GM19193 (cell line): Measurements from ENCODE around the gene SNRNP70.

Experiments
- POLR2A ChIP-seq: IDR thresholded peaks from 4 replicates; pipeline ENCODE4 v1.6.1; 2011; ENCODE audit not compliant: insufficient read depth, insufficient read length; ENCODE audit errors: extremely low read depth

SNRNP70 gene

GRCh38 chr19:49092686-49093085 lies 7.4 kb downstream of the SNRNP70 start:
- no peak for TF ChIP-seq POLR2A

GRCh38 chr19:49094505-49095482 lies 9.5 kb downstream of the SNRNP70 start:
- no peak for TF ChIP-seq POLR2A

- no peak for TF ChIP-seq POLR2A
These were observed 12.4 kb downstream of the SNRNP70 start for GRCh38 chr19:49097453-49098288.

- TF ChIP-seq POLR2A = no peak
These were observed 13.5 kb downstream of the SNRNP70 start for GRCh38 chr19:49098795-49099194.

DNA sequence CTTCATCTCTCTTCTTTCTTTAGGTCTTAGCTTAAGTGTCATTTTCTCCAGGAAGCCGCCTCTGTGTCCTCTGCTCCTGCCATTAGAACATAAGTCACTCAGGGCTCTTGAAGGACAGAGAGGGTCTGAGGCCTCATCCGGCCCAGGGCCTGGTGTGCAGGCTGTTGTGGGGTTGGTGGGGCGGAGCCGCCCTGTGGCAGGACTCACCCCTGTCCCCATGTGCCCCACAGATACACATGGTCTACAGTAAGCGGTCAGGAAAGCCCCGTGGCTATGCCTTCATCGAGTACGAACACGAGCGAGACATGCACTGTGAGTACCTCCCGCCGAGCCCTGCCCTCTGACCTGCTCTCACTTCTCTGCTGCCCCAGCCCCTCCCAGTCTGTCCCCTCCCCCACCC lies 15.9 kb downstream of the SNRNP70 start:
- no peak for TF ChIP-seq POLR2A

- no peak for TF ChIP-seq POLR2A
These were observed 17.1 kb downstream of the SNRNP70 start for GRCh38 chr19:49102303-49102702.

GRCh38 chr19:49103331-49104085 lies 18.3 kb downstream of the SNRNP70 start:
- TF ChIP-seq POLR2A = no peak

- no peak for TF ChIP-seq POLR2A
These were observed 19.1 kb downstream of the SNRNP70 start for GRCh38 chr19:49104229-49104864.

DNA sequence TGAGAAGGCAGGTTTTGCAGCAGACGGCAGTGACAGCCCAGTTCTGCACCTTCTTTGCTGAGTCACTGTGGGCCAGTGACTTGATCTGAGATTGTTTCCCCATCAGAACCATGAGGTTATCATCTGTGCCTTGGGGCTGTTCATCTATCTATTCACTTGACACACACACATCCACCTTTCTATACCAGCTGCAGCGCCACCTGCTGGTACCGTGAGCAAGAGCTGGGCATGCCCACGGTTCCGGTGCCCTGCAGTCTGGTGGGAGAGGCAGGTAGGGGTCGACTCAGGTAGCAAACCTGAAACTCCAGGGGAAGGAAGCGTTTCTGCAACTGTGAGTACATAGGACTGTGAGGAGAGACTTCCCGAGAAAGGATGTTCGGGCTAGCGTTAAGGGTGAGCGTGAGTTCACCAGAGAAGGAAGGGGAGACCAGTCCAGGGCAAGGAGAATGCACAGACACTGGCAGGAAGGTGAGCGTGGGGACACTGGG lies 21.4 kb downstream of the SNRNP70 start:
- TF ChIP-seq POLR2A = no peak

DNA sequence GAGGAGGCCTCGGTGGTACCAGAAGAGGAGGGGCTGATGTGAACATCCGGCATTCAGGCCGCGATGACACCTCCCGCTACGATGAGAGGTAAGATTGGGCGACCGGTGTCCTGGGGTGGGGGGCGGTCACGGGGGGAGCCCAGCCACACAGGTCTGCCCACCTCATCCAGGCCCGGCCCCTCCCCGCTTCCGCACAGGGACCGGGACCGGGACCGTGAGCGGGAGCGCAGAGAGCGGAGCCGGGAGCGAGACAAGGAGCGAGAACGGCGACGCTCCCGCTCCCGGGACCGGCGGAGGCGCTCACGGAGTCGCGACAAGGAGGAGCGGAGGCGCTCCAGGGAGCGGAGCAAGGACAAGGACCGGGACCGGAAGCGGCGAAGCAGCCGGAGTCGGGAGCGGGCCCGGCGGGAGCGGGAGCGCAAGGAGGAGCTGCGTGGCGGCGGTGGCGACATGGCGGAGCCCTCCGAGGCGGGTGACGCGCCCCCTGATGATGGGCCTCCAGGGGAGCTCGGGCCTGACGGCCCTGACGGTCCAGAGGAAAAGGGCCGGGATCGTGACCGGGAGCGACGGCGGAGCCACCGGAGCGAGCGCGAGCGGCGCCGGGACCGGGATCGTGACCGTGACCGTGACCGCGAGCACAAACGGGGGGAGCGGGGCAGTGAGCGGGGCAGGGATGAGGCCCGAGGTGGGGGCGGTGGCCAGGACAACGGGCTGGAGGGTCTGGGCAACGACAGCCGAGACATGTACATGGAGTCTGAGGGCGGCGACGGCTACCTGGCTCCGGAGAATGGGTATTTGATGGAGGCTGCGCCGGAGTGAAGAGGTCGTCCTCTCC lies 22.6 kb downstream of the SNRNP70 start:
- no peak for TF ChIP-seq POLR2A

DNA sequence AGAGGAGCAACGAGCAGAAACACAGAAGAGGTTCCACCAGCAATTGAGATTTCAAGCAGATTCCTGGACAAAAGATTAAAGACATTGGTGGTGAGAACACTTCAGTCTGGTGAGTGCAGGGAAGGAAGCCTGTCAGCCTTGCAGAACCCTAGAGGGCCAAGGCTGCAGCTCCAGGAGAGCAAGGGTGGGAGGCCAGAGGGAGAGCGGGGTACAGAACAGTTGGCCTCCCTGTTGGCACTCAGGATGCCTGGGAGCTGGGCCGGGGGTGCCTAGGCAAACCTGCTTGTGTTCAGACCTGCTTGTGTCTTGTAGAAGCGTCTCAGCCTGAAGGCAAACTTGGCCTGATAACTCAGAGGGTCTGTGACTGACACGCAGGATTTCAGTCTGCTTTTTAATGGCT lies 23.8 kb downstream of the SNRNP70 start:
- peak; percentile 5 for TF ChIP-seq POLR2A

- peak; percentile 6 for TF ChIP-seq POLR2A
These were observed 24.4 kb downstream of the SNRNP70 start for GRCh38 chr19:49109569-49110233.

- TF ChIP-seq POLR2A = no peak
These were observed 25.3 kb downstream of the SNRNP70 start for GRCh38 chr19:49110567-49110966.
